GM21619 (cell line): ENCODE data around the gene CUX1.
"Not testable (repeated sequence)": the region's sequence is repeated elsewhere in the genome, so short reads cannot be mapped to it uniquely, and the experiment has no call there.

ENCODE experiments used
- ATAC-seq: cut with Tn5 transposase; IDR thresholded peaks from one replicate; pipeline ENCODE4 v1.9.1; 2021; ENCODE audit not compliant: unreplicated experiment

CUX1 gene

DNA sequence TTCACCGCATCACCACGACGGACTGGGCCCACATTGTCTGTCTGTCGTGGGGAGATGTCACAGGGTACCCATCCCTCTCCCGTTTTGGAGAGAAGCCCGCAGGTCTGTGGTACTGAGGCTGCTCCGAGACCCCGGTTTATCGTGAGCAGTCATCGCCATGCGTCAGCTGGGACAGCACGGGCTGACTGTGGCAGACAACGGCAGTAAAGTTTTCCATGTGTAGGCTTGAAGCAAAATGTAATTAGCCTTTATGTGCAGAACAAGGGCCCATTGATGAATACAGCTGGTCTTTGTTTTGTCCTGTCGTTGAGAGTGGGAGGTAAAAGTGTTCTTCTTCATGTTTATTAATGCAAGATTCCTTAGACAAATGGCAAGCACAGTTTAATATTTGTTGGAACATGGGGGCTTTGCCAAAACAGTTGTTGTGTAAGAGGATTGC is 301.8 kb downstream of the CUX1 start:
- no peak for ATAC-seq

- ATAC-seq: no peak
Measured at GRCh38 chr7:102119925-102120324, 302.5 kb downstream of the CUX1 start.

DNA sequence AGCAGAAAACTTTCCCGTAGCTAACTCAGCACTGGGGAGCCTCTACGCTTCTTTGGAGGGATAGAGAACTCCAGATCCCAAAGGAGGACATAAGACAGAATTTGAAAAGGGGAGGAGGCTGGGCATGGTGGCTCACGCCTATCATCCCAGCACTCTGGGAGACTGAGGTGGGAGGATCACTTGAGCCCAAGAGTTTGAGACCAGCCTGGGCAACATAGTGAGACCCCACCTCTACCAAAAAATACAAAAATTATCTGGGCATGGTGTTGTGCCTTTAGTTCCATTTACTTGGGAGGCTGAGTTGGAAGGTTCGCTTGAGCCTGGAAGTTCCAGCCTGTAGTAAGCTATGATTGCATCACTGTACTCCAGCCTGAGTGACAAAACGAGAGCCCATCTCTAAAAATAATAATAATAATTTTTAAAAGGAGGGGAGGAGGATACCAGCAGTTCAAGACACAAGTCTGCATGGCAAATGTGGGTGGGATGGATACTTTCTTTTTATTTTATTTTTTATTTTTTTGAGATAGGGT is 303.3 kb downstream of the CUX1 start:
- no peak for ATAC-seq

- no peak for ATAC-seq
Measured at GRCh38 chr7:102122026-102122425, 304.6 kb downstream of the CUX1 start.

DNA sequence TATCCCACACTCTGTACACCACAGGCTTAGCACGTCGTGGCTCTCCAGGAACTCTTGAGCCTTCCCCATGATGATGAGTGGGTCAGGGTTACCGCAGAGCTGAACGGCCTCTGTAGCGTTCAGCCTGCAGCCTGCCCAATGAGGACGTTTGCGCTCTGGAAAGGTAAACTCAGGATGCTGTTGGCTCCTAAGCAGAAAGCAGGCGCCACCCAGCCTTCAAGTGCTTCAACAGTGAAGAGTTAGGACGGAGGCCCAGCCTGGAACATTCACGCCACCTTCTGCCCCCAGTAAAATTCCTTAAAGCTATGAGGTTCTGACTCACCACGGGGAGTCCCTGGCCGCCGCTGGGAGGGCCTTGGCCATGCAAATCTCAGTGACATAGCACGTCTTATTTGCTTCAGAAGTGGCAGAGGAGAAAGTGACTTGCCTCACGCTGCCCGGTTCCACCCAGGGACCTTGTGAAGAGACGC is 307.7 kb downstream of the CUX1 start:
- peak; percentile 70 for ATAC-seq

GRCh38 chr7:102128303-102128702 is 310.9 kb downstream of the CUX1 start:
- ATAC-seq: no peak

GRCh38 chr7:102129636-102130370 is 312.4 kb downstream of the CUX1 start:
- ATAC-seq: no peak

- no peak for ATAC-seq
Measured at GRCh38 chr7:102132209-102132752, 314.9 kb downstream of the CUX1 start.

DNA sequence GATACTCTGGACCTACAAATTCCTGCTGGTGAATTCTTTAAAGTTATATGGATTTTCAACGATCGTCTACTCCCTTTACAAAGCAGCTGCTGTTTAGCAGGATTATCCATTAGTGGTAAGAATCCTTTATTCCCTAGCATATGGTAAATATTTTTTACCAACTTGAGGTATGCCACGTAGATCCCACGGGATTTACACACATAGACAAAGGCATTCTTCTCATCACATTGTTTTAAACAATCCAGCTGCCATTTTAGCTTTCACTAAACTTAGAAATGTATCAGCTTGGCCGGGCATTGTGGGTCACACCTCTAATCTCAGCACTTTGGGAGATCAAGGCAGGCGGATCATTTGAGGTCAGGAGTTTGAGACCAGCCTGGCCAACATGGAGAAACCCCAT is 321.2 kb downstream of the CUX1 start:
- ATAC-seq: no peak

- ATAC-seq: no peak
Measured at GRCh38 chr7:102140952-102141370, 323.5 kb downstream of the CUX1 start.

GRCh38 chr7:102142433-102142832 is 325.0 kb downstream of the CUX1 start:
- not testable (repeated sequence) for ATAC-seq

DNA sequence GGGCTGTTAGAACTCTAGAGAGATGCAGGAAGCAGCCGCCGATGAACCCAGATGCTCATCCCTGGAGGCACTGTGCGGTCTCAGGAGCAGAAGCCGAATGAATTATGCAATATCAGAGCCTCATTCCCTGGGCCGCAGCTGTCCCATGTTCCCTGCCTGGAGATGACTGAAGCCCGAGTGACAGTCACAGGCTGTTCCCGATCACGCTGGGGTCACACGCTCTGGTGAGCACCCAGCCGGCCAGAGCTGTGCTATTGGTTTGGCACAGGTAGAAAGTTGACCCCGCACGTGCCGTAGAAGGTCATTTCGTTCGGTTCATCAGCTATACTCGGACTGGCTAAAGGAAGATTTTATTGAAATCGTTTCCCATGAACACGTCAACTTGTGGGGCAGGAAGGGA is 328.7 kb downstream of the CUX1 start:
- ATAC-seq: no peak

DNA sequence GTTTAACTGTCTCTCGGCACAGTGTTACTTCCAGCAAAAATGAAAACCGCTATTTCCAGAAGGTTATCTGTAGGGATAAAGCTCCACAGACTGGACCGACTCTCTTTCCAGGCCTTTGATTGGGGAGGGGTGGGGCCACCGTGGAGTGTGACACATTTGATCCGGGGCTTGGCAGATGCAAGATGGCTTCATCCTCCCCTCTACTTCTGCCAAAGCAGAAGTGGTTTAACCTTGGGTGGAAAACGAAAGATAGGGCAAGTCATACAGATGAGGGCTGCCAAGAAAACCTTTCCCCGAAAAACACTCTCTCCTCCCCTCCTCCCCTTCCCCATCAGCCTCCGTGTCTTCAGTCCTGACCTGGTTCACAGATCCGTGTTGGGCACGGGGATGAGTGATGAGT is 329.6 kb downstream of the CUX1 start:
- ATAC-seq: no peak

- ATAC-seq: no peak
Measured at GRCh38 chr7:102148799-102149198, 331.4 kb downstream of the CUX1 start.

DNA sequence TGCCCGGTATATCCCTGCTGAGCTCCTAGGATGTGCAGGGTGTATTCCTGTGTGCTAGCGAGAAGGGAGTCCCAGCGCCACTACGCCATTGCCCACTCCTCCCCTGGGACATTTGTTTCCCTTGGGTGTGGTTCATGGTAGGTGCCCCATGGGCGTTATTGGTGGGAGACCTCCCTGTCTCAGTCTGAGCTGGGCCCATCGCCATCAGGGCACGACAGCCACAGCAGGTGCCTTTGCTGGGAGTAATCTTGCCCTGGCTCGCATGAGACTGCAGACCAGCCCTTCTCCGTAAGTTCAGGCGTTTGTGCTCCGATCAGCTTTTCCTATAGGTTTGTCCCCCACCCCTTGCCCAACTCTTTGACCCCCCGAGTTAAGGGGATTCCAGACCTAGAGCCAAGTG is 332.0 kb downstream of the CUX1 start:
- no peak for ATAC-seq

DNA sequence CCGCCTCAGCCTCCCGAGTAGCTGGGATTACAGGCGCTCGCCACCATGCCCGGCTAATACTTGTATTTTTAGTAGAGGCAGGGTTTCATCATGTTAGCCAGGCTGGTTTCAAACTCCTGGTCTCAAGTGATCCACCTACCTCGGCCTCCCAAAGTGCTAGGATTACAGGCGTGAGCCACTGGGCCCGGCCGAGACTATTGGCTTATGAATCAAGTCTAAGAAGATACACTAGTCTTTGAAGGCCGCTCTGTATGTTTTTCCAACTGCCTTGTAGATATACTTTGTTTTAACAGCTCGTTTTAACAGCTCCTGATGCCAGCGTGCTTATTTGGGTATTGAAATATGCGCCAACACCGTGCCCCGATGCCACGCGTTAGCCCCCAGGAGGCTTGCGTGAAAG is 332.8 kb downstream of the CUX1 start:
- no peak for ATAC-seq

GRCh38 chr7:102152672-102153598 is 335.5 kb downstream of the CUX1 start:
- ATAC-seq: no peak

DNA sequence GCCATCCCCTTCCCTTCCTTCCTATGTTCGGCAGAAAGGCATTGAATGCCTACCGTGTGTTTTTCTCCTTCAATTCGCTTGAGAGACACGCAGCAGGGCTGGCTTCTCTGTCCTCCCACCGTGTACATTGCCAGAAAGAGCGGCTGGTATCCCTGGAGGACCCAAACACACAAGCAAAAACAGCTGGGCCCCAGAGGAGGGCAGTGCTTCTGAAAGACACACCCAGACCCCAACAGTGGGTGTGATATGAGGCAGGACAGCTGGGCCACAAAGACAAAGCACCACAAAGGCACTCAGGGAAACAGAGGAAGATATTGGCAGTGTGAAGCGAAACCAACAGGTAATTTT is 336.1 kb downstream of the CUX1 start:
- ATAC-seq: no peak

GRCh38 chr7:102154425-102154824 is 337.0 kb downstream of the CUX1 start:
- no peak for ATAC-seq

DNA sequence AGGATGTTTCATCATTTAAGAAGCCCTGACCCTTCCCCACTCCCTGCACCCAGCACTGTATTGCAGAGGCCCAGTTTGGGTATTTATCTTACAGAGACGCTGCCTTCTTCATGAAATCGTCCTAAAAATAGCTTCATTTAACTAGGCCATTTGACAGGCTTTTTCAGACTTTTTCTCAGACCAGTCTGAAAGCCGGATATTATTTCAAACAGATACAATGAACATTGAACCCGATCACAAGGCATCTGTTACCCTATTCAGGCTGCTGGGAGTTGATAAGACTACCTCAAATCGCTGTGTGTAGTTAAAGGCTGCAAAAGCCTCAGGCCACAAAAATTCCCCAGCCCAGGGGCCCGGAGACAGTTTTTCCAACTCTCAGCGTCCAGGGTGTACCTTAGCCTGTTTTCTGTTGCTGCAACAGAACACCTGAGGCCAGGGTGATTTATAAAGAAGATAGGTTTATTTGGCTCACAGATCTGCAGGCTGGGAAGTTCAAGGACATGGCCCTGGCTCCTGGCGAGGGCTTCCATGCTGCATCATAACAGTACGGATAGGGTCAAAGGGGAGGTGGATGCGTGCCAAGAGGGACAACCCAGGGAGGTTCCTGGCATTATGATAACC is 338.5 kb downstream of the CUX1 start:
- ATAC-seq: no peak

DNA sequence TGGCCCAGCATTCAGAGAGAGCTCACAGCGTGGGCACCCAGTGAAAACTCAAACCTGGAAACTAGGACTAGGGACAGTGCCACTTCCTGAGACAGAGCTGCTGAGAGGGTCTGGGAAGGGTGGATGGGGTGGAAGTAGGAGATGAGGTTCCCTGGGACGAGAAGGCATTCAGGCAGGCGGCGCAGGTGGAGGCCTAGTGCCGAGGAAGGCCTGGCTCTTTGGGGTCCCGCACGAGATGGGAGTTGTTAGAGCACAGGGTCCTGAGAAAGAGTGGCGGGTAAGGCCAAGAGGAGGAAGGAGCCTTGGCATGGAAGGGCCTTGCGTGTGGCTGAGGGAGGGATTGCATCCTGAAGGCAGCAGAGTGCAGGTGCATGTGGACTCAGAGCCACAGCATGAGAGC is 339.4 kb downstream of the CUX1 start:
- no peak for ATAC-seq
